ENCODE data around the gene SLC14A1.

Gene SLC14A1

DNA sequence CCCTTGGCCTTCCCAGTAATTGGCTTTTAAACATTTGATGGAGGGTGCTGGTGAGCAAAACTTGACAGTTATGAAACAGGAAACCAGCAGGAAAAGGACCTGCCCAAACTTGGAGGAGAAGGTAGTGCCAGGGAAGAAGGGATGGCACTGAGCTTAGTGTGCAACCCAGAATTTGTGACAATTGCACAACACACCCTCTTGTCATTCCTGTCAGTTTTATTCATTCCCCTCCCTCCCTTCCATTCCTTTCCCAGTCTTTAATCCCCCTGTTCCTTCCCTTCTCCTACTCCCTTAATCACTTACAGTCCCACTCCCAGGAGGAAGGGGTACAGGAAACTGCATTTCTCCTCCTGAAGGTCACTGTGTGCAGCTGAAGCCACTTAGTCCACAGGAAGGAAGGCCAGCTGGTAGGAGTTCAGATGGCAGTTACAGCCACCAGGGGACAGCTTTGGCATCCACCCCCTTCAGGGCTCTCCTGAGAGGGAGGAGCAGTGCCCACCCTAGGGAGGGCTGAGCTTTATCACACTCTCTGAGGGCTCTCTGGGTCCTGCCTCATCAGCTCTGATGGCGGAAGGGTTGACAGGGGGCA lies 77.5 kb downstream of the SLC14A1 start:
- no peak for DNase-seq (ENCODE audit: low spot score)
